Left ventricle myocardium superior (tissue), 1 donor: ENCODE data around the gene CTTN. TPM values are rescaled to one million over a fixed set of nuclear protein-coding genes. Genes with fewer than 3 reads are reported as not detected.

Source experiments
- ATAC-seq: fragments of 200-7000 bp; cut with Tn5 transposase; one replicate; pipeline ENCODE4 v1.9.1; 2020; ENCODE audit warnings: mild to moderate bottlenecking, moderate library complexity
- DNase-seq: peaks from one replicate; pipeline ENCODE4 v3.0.0-alpha.2; 2020
- intact Hi-C: fragments of 100-400 bp; cut with micrococcal nuclease; formaldehyde crosslinking; loops from one replicate; pipeline ENCODE4 v1.11.0; 2022
- total RNA-seq: library from RNA; stranded (reverse); fragmentation: NEBNext Ultra II Directional; extraction: Animal tissue kit (Norgen Biotek cat#: 25700); gene quantifications from one replicate; pipeline ENCODE4 v1.2.1, GENCODE V29; 2021
- donor health status: DM: no; HTN: yes; CAD: no; lungs with severe emphysema.

The CTTN gene
- total RNA-seq, 1 donor from 2014 or later: 169 TPM

- ATAC-seq: peak; percentile 76
- intact Hi-C loops: no loop called here
Observed at GRCh38 chr11:70483077-70483861, 84.9 kb downstream of the CTTN start.

GRCh38 chr11:70483917-70484316, 85.6 kb downstream of the CTTN start:
- DNase-seq (no peak), ATAC-seq (no peak)
- intact Hi-C loops: no loop called here

More at GRCh38 chr11:70483077-70483861, 84.9 kb downstream of the CTTN start:
- DNase-seq: peak; percentile 63

- DNase-seq (no peak), ATAC-seq (no peak)
- intact Hi-C loops: no loop called here
Observed at GRCh38 chr11:70485326-70486025, 87.1 kb downstream of the CTTN start.

GRCh38 chr11:70486026-70486415, 87.7 kb downstream of the CTTN start:
- intact Hi-C loops: no loop called here
- ATAC-seq (no peak), DNase-seq (no peak)

Other genes starting within 250 kb of the CTTN start
- 8.8 TPM for gene FADD, start 195.2 kb upstream of the CTTN start, total RNA-seq
- gene PPFIA1, start 127.8 kb upstream of the CTTN start, total RNA-seq: 46.8 TPM